HG02678 (cell line): Measurements from ENCODE around the gene CDIPT.
"Not testable (repeated sequence)": the region's sequence is repeated elsewhere in the genome, so short reads cannot be mapped to it uniquely, and the experiment has no call there.

Source experiments
- ATAC-seq: cut with Tn5 transposase; IDR thresholded peaks from one replicate; pipeline ENCODE4 v1.9.1; 2021; ENCODE audit warnings: mild to moderate bottlenecking, moderate library complexity; ENCODE audit not compliant: unreplicated experiment

The CDIPT gene

GRCh38 chr16:29897333-29897732 lies 34.3 kb upstream of the CDIPT start:
- no peak for ATAC-seq

GRCh38 chr16:29896841-29897240 lies 33.8 kb upstream of the CDIPT start:
- ATAC-seq = no peak

- ATAC-seq = no peak
These were observed 31.3 kb upstream of the CDIPT start for GRCh38 chr16:29894352-29894751.

GRCh38 chr16:29893553-29893952 lies 30.5 kb upstream of the CDIPT start:
- ATAC-seq = no peak

GRCh38 chr16:29892458-29892813 lies 29.4 kb upstream of the CDIPT start:
- ATAC-seq = no peak

- ATAC-seq = no peak
These were observed 28.8 kb upstream of the CDIPT start for GRCh38 chr16:29891525-29892457.

GRCh38 chr16:29889372-29889771 lies 26.3 kb upstream of the CDIPT start:
- not testable (repeated sequence) for ATAC-seq

- ATAC-seq = no peak
These were observed 21.0 kb upstream of the CDIPT start for GRCh38 chr16:29883987-29884386.

GRCh38 chr16:29881050-29881449 lies 18.0 kb upstream of the CDIPT start:
- ATAC-seq = no peak

GRCh38 chr16:29878172-29878571 lies 15.1 kb upstream of the CDIPT start:
- ATAC-seq = no peak

- no peak for ATAC-seq
These were observed 14.4 kb upstream of the CDIPT start for GRCh38 chr16:29877266-29877961.

- no peak for ATAC-seq
These were observed 13.7 kb upstream of the CDIPT start for GRCh38 chr16:29876594-29877249.

- no peak for ATAC-seq
These were observed 13.2 kb upstream of the CDIPT start for GRCh38 chr16:29876217-29876593.

- no peak for ATAC-seq
These were observed 12.2 kb upstream of the CDIPT start for GRCh38 chr16:29875206-29875605.

- ATAC-seq = no peak
These were observed 10.3 kb upstream of the CDIPT start for GRCh38 chr16:29873319-29873718.

- ATAC-seq = no peak
These were observed 9.0 kb upstream of the CDIPT start for GRCh38 chr16:29871822-29872546.

GRCh38 chr16:29869067-29869466 lies 6.0 kb upstream of the CDIPT start:
- not testable (repeated sequence) for ATAC-seq

GRCh38 chr16:29868396-29869009 lies 5.5 kb upstream of the CDIPT start:
- ATAC-seq = no peak

GRCh38 chr16:29864205-29864604 lies 1.2 kb upstream of the CDIPT start:
- ATAC-seq = no peak

- ATAC-seq = no peak
These were observed 601 bp upstream of the CDIPT start for GRCh38 chr16:29863669-29863984.

GRCh38 chr16:29862383-29862883 lies 593 bp downstream of the CDIPT start:
- ATAC-seq = peak; percentile 2
